ENCODE data around the gene HOXC9.
"Not testable (repeated sequence)": the region's sequence is repeated elsewhere in the genome, so short reads cannot be mapped to it uniquely, and the experiment has no call there.

Gene HOXC9

DNA sequence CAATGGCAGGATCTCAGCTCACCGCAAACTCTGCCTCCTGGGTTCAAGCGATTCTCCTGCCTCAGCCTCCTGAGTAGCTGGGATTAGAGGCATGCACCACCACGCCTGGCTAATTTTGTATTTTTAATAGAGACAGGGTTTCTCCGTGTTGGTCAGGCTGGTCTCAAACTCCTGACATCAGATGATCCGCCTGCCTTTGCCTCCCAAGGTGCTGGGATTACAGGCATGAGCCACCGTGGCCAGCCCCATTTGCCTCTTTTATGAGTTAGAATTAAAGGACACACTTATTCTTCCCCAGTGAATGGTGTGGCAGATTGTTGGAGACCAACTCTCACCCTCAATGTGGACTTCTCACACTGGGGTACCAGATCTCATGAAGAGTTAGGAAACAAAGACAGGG is 42.1 kb downstream of the HOXC9 start:
- peaks cover 100% of the 10 kb centered on the region for H3K27me3 ChIP-seq (ENCODE audit: control insufficient read depth, insufficient read depth, low read length)
- H3K4me3 ChIP-seq (ENCODE audit: low read depth, low read length); H3K9me3 ChIP-seq (ENCODE audit: control insufficient read depth, insufficient read depth, low read length); H3K9ac ChIP-seq (ENCODE audit: low read depth, low read length); H3K4me1 ChIP-seq (ENCODE audit: control insufficient read depth, insufficient read depth, low read length); H3K36me3 ChIP-seq (ENCODE audit: control insufficient read depth, insufficient read depth, low read length): not testable (repeated sequence)

- Histone ChIP-seq H3K9me3 (ENCODE audit: control insufficient read depth, insufficient read depth, low read length) (no peaks in the 10 kb centered on the region), H3K9ac (ENCODE audit: low read depth, low read length) (no peak overlapping the region), H3K4me1 (ENCODE audit: control insufficient read depth, insufficient read depth, low read length) (no peaks in the 10 kb centered on the region), H3K36me3 (ENCODE audit: control insufficient read depth, insufficient read depth, low read length) (no peaks in the 10 kb centered on the region), H3K27me3 (ENCODE audit: control insufficient read depth, insufficient read depth, low read length) (peaks cover 100% of the 10 kb centered on the region), H3K4me3 (ENCODE audit: low read depth, low read length) (peak overlapping the region; percentile 18)
These were observed 43.3 kb downstream of the HOXC9 start for GRCh38 chr12:54042970-54043853.

GRCh38 chr12:54044425-54045103 is 44.6 kb downstream of the HOXC9 start:
- Histone ChIP-seq H3K9ac (ENCODE audit: low read depth, low read length) (no peak overlapping the region), H3K36me3 (ENCODE audit: control insufficient read depth, insufficient read depth, low read length) (no peaks in the 10 kb centered on the region), H3K4me3 (ENCODE audit: low read depth, low read length) (no peak overlapping the region), H3K4me1 (ENCODE audit: control insufficient read depth, insufficient read depth, low read length) (no peaks in the 10 kb centered on the region), H3K27me3 (ENCODE audit: control insufficient read depth, insufficient read depth, low read length) (peaks cover 100% of the 10 kb centered on the region), H3K9me3 (ENCODE audit: control insufficient read depth, insufficient read depth, low read length) (no peaks in the 10 kb centered on the region)

GRCh38 chr12:54045401-54045800 is 45.4 kb downstream of the HOXC9 start:
- no peaks in the 10 kb centered on the region for H3K36me3 ChIP-seq (ENCODE audit: control insufficient read depth, insufficient read depth, low read length)
- H3K9ac ChIP-seq (ENCODE audit: low read depth, low read length): no peak overlapping the region
- no peaks in the 10 kb centered on the region for H3K4me1 ChIP-seq (ENCODE audit: control insufficient read depth, insufficient read depth, low read length)
- peak overlapping the region; percentile 13 for H3K4me3 ChIP-seq (ENCODE audit: low read depth, low read length)
- H3K27me3 ChIP-seq (ENCODE audit: control insufficient read depth, insufficient read depth, low read length): peaks cover 100% of the 10 kb centered on the region
- no peaks in the 10 kb centered on the region for H3K9me3 ChIP-seq (ENCODE audit: control insufficient read depth, insufficient read depth, low read length)

GRCh38 chr12:54045868-54046521 is 46.0 kb downstream of the HOXC9 start:
- no peaks in the 10 kb centered on the region for H3K9me3 ChIP-seq (ENCODE audit: control insufficient read depth, insufficient read depth, low read length)
- H3K36me3 ChIP-seq (ENCODE audit: control insufficient read depth, insufficient read depth, low read length): no peaks in the 10 kb centered on the region
- H3K4me1 ChIP-seq (ENCODE audit: control insufficient read depth, insufficient read depth, low read length): no peaks in the 10 kb centered on the region
- H3K27me3 ChIP-seq (ENCODE audit: control insufficient read depth, insufficient read depth, low read length): peaks cover 100% of the 10 kb centered on the region
- H3K9ac ChIP-seq (ENCODE audit: low read depth, low read length): no peak overlapping the region
- H3K4me3 ChIP-seq (ENCODE audit: low read depth, low read length): peak overlapping the region; percentile 13

GRCh38 chr12:54046809-54047159 is 46.8 kb downstream of the HOXC9 start:
- Histone ChIP-seq H3K9me3 (ENCODE audit: control insufficient read depth, insufficient read depth, low read length) (no peaks in the 10 kb centered on the region), H3K36me3 (ENCODE audit: control insufficient read depth, insufficient read depth, low read length) (no peaks in the 10 kb centered on the region), H3K27me3 (ENCODE audit: control insufficient read depth, insufficient read depth, low read length) (peaks cover 100% of the 10 kb centered on the region), H3K9ac (ENCODE audit: low read depth, low read length) (no peak overlapping the region), H3K4me3 (ENCODE audit: low read depth, low read length) (peak overlapping the region; percentile 4), H3K4me1 (ENCODE audit: control insufficient read depth, insufficient read depth, low read length) (no peaks in the 10 kb centered on the region)

DNA sequence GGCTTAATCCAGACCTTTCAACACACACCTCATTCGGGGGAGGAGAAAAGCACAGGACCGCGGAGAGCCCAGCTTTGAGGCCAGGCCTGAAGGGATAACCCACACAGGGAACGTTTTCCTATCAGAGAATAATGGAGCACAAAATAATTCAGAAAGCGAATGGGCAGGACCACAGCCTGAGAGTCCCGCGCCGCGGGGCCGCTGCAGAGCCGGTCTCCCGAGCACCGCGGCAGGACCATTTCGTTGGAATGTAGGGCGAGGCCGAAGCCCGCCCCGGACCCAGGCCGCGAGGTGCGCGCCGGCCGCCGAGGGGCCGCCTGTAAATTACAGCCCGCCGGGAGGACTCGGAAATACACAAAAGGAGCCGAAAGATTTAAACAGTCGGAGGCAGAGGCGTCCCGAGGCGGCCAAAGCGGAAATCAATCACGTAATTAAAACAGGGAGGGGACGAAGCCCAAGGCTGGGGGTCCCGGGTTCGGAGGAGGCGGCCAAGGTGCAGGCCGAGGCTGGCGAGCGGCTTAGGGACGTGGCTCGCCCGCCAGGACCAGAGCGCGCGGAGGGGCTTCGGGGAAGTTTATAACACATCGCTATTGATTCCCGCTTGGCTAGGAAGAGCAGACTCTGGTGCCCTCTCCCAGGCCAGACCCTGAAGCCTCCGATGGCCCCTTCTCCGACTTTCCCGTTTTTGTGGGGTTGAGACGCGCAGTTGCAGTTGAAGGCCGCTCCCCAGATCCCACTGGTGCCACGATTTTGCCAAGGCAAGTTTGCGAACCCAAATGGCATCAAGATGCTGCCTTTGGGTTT is 47.4 kb downstream of the HOXC9 start:
- peak overlapping the region; percentile 18 for H3K4me3 ChIP-seq (ENCODE audit: low read depth, low read length)
- H3K9me3 ChIP-seq (ENCODE audit: control insufficient read depth, insufficient read depth, low read length): no peaks in the 10 kb centered on the region
- no peak overlapping the region for H3K9ac ChIP-seq (ENCODE audit: low read depth, low read length)
- H3K4me1 ChIP-seq (ENCODE audit: control insufficient read depth, insufficient read depth, low read length): no peaks in the 10 kb centered on the region
- H3K27me3 ChIP-seq (ENCODE audit: control insufficient read depth, insufficient read depth, low read length): peaks cover 100% of the 10 kb centered on the region
- no peaks in the 10 kb centered on the region for H3K36me3 ChIP-seq (ENCODE audit: control insufficient read depth, insufficient read depth, low read length)

DNA sequence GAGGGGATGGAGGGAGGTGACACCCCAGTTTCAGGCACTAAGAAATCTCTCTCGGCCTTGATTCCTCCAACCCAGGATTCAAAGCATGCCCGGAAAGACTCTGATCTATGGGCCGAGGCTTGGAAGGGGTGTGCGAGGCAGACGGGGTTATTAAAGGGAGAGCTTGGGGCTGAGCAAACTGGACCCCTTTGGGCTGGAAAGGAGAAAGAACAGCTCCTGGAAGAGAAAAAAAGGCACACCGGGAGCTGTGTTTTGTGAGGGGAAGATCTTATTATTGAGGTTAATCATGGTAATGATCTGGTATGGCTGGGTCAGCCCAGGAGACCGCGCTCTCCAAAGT is 48.0 kb downstream of the HOXC9 start:
- Histone ChIP-seq H3K4me1 (ENCODE audit: control insufficient read depth, insufficient read depth, low read length) (no peaks in the 10 kb centered on the region), H3K36me3 (ENCODE audit: control insufficient read depth, insufficient read depth, low read length) (no peaks in the 10 kb centered on the region), H3K27me3 (ENCODE audit: control insufficient read depth, insufficient read depth, low read length) (peaks cover 100% of the 10 kb centered on the region), H3K9me3 (ENCODE audit: control insufficient read depth, insufficient read depth, low read length) (no peaks in the 10 kb centered on the region), H3K4me3 (ENCODE audit: low read depth, low read length) (peak overlapping the region; percentile 18), H3K9ac (ENCODE audit: low read depth, low read length) (no peak overlapping the region)

DNA sequence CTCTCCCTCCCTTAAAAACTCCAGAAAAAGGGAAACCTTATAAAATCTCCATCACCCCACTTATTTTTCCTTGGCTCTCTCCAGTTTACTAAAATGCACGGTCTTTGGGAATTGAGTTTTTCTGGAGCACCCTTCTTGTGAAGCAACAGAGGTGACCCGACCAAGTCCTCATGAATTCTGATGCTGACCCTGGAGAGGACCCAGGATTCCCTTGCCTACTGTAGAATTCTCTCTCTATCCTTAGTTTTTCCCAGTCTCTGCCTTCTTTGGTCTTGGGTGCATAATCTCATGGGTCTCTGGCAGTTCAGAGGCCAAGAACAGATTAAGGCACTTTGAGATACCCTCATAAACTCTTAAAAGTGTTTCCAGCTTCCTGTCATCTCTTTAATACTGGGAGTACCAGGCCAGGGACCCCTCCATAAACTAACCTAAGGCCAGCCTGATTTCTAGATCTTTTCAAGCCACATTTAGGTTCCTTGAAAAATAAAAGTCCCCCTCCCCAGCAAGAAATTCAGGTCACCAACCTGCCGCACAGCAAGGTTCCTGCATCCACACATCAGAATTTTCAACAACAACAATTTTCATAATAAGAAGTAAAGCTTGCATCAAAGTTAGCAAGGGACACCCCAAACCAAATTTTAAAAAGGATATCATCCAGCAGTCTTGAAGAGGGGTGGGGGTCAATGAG is 48.6 kb downstream of the HOXC9 start:
- H3K4me3 ChIP-seq (ENCODE audit: low read depth, low read length): peak overlapping the region; percentile 13
- no peak overlapping the region for H3K9ac ChIP-seq (ENCODE audit: low read depth, low read length)
- H3K9me3 ChIP-seq (ENCODE audit: control insufficient read depth, insufficient read depth, low read length): no peaks in the 10 kb centered on the region
- no peaks in the 10 kb centered on the region for H3K36me3 ChIP-seq (ENCODE audit: control insufficient read depth, insufficient read depth, low read length)
- no peaks in the 10 kb centered on the region for H3K4me1 ChIP-seq (ENCODE audit: control insufficient read depth, insufficient read depth, low read length)
- H3K27me3 ChIP-seq (ENCODE audit: control insufficient read depth, insufficient read depth, low read length): peaks cover 100% of the 10 kb centered on the region

GRCh38 chr12:54049108-54049507 is 49.1 kb downstream of the HOXC9 start:
- Histone ChIP-seq H3K36me3 (ENCODE audit: control insufficient read depth, insufficient read depth, low read length) (no peaks in the 10 kb centered on the region), H3K27me3 (ENCODE audit: control insufficient read depth, insufficient read depth, low read length) (peaks cover 100% of the 10 kb centered on the region), H3K9me3 (ENCODE audit: control insufficient read depth, insufficient read depth, low read length) (no peaks in the 10 kb centered on the region), H3K9ac (ENCODE audit: low read depth, low read length) (no peak overlapping the region), H3K4me1 (ENCODE audit: control insufficient read depth, insufficient read depth, low read length) (peaks cover 2% of the 10 kb centered on the region), H3K4me3 (ENCODE audit: low read depth, low read length) (peak overlapping the region; percentile 13)

- Histone ChIP-seq H3K27me3 (ENCODE audit: control insufficient read depth, insufficient read depth, low read length) (peaks cover 99% of the 10 kb centered on the region), H3K4me3 (ENCODE audit: low read depth, low read length) (no peak overlapping the region), H3K4me1 (ENCODE audit: control insufficient read depth, insufficient read depth, low read length) (peaks cover 2% of the 10 kb centered on the region)
These were observed 50.5 kb downstream of the HOXC9 start for GRCh38 chr12:54050482-54050810.

More at GRCh38 chr12:54050482-54050810, 50.5 kb downstream of the HOXC9 start:
- Histone ChIP-seq H3K36me3 (ENCODE audit: control insufficient read depth, insufficient read depth, low read length) (no peaks in the 10 kb centered on the region), H3K9me3 (ENCODE audit: control insufficient read depth, insufficient read depth, low read length) (no peaks in the 10 kb centered on the region), H3K9ac (ENCODE audit: low read depth, low read length) (no peak overlapping the region)
